Effector CD8-positive, alpha-beta T cell (primary cell): ENCODE data around the gene ZIC1.

Experiments
- DNase-seq: peaks from one replicate; lab custom pipeline; 2025; lab: John Stamatoyannopoulos, UW

ZIC1 gene

DNA sequence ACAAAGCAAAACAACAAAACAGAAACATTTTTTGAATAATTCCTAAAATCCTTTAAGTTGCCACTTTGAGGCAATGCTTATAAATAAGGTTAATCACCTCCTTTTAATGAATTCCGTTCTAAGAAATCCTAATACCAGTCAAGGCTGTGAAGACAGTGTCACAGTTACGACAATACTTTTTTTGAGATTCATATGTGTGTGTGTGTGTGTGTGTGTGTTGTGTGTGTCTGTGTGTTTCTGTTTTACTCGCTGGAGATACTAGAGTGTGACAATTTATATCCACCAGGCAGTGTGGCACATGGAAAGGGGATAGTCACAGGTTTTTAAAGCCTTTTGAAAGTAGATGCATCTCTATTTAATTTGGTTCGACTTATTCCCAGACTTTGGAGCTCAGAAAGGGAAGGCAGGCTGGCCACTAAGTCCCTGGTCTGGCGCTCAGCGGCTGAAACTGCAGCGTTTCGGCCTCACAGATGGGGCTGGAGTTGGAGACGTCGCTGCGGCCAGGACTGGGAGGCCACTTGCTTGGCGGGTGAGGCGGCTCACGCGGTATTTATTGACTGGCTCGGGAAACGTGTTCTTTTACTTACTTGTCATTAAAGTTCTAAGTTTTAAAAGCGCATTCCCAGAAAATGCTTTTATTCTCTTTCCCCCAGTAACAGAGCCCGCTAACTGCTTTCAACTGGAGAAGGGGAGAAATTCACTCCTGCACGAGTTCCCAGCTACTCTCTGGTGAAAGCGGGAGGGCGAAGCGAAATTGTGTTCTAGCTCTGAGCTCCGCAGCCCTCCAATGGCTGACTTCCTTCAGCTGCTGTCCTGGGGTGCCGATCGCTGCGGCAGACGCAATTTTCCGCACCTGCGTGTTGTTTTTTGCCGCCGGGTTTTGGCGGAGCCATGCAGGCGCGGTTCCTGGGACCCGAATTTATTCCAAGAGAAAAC is 13.7 kb downstream of the ZIC1 start:
- no peak for DNase-seq

- DNase-seq, result no peak
These were observed 14.3 kb downstream of the ZIC1 start for GRCh38 chr3:147423537-147423797.

DNA sequence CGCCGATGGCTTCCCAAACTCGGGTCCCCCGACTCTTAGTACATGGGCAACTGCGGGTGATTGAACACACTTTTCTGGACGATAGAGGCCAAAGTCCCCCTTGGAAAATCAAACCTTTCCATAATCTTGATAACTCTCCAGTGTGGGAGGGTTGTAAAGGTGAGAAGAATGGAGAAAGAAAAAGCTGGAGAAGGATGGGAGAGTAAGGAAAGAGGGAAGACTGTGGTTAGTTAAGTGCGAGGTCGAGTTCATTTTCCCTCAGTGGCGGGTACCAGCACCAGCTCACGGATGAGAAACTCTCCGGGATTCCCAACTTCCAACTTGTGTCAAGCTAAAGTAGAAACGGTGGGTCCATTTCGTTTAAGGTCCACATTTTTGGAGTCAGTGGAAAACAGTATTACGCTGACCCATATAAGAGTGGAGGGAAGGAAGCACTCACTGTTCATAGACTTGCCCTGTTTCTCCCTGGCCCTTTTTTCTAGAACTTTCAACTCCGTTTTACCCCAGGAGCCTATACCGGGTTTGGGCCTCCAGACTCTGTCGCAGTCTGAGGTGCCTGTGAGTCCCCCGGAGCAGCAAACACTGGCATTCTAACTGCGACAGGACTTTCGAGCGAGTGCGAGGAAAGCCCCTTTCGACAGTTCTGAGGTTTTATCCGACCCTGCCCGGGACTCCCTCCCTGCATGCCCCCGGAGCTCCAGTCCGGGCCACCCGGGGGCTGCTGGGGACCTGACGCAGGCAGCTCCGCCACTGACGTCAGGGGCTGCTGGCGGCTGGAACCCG is 14.8 kb downstream of the ZIC1 start:
- DNase-seq, result no peak

DNA sequence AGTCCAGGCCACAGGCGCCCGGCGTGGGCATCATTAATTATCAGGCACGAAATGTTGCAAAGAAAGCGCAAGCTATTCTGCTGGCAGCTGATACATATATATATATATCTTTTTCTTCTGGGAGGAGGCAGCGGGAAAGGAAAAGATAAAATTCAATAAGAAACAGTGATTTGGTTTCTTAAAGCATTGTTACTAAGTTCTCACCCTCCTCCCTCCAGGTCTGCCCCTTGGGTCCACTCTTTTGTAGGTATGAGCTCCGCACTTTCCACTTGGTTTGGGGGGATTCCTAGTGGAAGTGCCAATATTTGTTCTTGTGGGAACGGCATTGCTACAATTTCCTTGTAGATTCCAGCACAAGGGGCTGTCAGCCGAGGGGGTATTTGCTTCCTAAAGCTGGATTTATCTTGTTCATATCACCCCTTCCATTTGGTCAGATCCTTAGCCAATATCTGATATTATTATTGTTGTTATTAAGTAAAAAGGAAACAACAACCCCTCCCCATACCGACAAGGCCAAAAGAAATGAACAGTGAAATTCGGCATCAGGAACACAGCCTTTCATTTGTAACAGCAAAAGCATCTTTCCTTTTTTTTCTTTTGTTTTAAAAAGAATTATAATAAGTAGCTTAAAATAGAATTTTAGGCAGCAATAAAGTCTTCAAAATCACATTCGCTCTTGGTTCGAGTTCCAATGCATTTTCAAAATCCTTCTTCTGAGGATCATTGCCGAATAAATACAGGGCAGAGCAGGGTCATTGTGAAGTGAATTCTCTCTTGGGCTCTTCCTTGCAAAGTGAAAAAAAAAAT is 15.6 kb downstream of the ZIC1 start:
- DNase-seq, result no peak

- DNase-seq, result no peak
These were observed 16.3 kb downstream of the ZIC1 start for GRCh38 chr3:147425388-147425850.

- DNase-seq, result no peak
These were observed 17.8 kb downstream of the ZIC1 start for GRCh38 chr3:147426931-147427330.

DNA sequence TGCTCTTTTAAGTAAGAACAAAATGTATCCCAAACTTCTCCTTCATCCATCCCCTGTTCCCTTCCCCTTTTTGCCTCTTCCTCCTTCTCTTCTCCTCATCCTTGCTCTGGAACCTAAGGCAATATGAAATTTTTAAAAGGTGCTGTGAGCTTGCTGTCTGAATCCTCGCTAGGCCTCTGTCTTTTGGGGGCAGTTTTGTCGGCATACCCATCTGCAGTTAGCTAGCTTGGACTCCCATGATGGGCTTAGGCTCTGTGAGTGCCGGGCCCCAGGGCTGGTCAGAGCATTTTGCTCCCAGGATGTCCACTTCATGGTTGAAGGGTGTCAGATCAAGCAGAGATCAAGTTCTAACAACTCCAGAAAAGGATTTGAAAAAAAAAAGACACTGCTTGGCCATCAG is 18.6 kb downstream of the ZIC1 start:
- DNase-seq, result no peak

DNA sequence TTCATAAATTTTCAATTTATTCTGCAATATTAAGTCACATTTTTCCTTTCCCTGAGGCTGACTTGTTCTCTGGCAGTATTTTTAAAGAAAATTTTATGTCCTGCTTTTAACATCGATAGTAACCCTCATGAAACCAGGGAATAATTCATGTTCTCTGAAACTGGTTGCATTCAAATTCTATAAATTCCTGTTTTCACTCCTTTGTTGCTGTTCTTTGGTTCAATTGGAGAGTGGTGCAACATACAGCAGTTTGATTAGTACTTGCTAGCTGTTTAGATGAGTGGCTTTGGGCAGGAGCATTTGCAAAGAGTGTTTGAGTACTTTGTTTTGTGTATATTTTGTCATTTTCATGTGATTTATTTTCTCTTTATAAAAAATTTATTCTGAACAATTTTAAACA is 19.2 kb downstream of the ZIC1 start:
- DNase-seq, result no peak

- DNase-seq, result no peak
These were observed 19.6 kb downstream of the ZIC1 start for GRCh38 chr3:147428754-147429153.

- DNase-seq, result no peak
These were observed 22.6 kb downstream of the ZIC1 start for GRCh38 chr3:147431751-147432150.

DNA sequence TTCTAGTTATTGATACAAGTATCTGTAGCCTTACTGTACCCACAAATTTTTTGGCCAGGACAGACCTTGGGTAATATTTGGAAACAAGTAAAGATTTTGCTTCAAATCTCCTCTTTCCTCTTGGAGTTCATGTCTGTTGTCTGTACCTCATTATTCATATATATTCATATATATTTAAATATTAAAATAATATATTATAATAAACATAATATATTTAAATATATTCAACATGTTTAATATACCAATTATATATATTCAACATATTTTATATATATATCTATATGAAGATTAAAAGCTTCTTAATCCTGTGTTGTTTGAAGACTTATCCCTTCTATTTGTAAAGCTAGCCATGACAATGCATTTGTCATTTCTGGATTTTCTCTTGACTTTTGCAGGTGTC is 38.1 kb downstream of the ZIC1 start:
- DNase-seq, result no peak

GRCh38 chr3:147449669-147450068 is 40.5 kb downstream of the ZIC1 start:
- DNase-seq, result no peak

DNA sequence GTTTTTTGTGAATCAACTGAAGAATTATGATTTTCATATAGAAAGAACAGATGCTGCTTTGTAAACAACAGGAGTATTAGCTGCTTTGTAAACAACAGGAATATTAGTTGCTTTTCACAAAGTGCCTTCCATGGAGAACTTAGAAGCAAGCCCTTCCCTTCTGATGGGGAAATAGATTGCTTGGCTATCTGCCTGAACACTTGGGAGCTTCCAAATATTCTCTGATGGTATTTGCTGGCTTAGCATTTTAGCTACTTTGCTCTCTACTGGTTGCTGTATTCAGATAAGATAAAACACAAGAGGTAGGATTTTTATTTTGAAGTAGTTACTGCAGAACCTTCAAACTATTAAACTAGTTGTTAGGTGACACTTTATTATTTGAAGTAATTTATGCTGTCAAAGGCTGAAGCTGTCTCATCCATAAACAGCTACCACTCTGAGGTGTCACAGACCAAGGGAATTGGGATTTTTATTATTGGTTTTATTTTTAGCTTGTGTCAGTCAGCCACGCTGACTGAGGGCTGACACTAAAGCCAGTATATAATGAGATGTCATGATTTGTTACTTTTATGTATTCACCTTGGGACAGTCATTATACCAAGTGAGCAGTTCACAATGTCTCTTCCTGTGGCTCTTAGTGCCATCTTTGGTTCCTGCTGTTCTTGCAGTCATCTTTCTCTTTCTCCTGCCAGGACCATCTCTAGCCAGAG is 50.0 kb downstream of the ZIC1 start:
- no peak for DNase-seq

- no peak for DNase-seq
These were observed 53.7 kb downstream of the ZIC1 start for GRCh38 chr3:147462856-147463255.
